Activated T-helper 1 cell treated with anti-CD3 and anti-CD28 coated beads, Interleukin-12 subunit alpha, Interleukin-12 subunit beta, Interleukin-2, Interleukin-4 antibody, amounts not matched to agents 30 ng/mL and 10 ng/mL and 1 ng/mL, durations not matched to agents 14 hours and 24 hours and 36 hours (primary cell): ENCODE data around the gene SEPTIN10. TPM values are rescaled to one million over a fixed set of nuclear protein-coding genes. Genes with fewer than 3 reads are reported as not detected.
"Not testable (repeated sequence)": the region's sequence is repeated elsewhere in the genome, so short reads cannot be mapped to it uniquely, and the experiment has no call there.

Experiments
- DNase-seq: peaks from one replicate; pipeline ENCODE4 v3.0.0; 2021; ENCODE audit warnings: low spot score
- H3K27ac Mint-ChIP-seq: one replicate; pipeline ENCODE4 v1.8.0; 2021; ENCODE audit warnings: mild to moderate bottlenecking, mixed read lengths
- H3K27me3 Mint-ChIP-seq: one replicate; pipeline ENCODE4 v1.8.0; 2022; ENCODE audit warnings: mild to moderate bottlenecking, moderate library complexity, mixed read lengths; ENCODE audit not compliant: insufficient read depth
- H3K36me3 Mint-ChIP-seq: one replicate; pipeline ENCODE4 v1.8.0; 2021; ENCODE audit warnings: low read depth, mixed read lengths
- H3K4me1 Mint-ChIP-seq: one replicate; pipeline ENCODE4 v1.8.0; 2021; ENCODE audit warnings: low read depth, mixed read lengths
- H3K4me3 Mint-ChIP-seq: one replicate; pipeline ENCODE4 v1.8.0; 2021; ENCODE audit warnings: mild to moderate bottlenecking, moderate library complexity, mixed read lengths
- H3K9me3 Mint-ChIP-seq: one replicate; pipeline ENCODE4 v1.8.0; 2021; ENCODE audit warnings: mixed read lengths
- intact Hi-C: fragments of 100-400 bp; cut with micrococcal nuclease; formaldehyde crosslinking; loops from one replicate; pipeline ENCODE4 v1.15.1; 2024
- total RNA-seq: library from RNA; stranded (reverse); gene quantifications from 2 replicates; pipeline ENCODE4 v1.2.3, GENCODE V29; 2022

Gene SEPTIN10
- total RNA-seq, 1 donor from 2014 or later: 0.13 TPM

- no peak for DNase-seq
- intact Hi-C loops: no loop called here
- Mint-ChIP-seq H3K27ac (no peak overlapping the region), H3K27me3 (peaks cover 44% of the 10 kb centered on the region), H3K4me3 (no peak overlapping the region), H3K9me3 (no peaks in the 10 kb centered on the region), H3K4me1 (no peaks in the 10 kb centered on the region), H3K36me3 (no peaks in the 10 kb centered on the region)
These were observed 9.2 kb downstream of the SEPTIN10 start for GRCh38 chr2:109604597-109604996.

DNA sequence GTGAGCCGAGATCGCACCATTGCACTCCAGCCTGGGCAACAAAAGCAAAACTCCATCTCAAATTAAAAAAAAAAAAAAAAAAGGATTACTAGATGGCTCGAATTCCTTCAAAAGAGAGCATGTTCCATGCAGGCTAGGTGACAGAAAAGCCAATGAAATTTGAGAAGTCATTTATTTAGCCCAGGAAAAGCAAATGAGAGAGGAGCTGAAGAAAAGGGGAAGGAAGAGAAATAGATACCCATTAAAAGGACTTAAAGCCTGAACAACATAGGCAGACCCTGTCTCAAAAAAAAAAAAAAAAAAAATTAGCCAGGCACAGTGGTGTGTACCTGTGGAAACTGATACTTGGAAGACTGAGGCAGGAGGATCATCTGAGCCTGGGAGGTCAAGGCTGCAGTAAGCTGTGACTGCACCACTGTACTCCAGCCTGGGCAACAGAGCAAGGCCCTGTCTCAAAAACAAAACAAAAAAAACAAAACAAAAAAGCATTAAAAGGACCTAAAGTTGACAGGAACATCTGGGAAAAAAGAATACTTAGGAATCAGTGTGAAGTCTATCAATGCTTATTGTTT is 11.1 kb downstream of the SEPTIN10 start:
- Mint-ChIP-seq H3K4me3 (no peak overlapping the region), H3K4me1 (no peaks in the 10 kb centered on the region), H3K36me3 (no peaks in the 10 kb centered on the region), H3K27me3 (peaks cover 29% of the 10 kb centered on the region), H3K27ac (peak overlapping the region; percentile 55), H3K9me3 (no peaks in the 10 kb centered on the region)
- DNase-seq: no peak
- intact Hi-C loops: no loop called here

DNA sequence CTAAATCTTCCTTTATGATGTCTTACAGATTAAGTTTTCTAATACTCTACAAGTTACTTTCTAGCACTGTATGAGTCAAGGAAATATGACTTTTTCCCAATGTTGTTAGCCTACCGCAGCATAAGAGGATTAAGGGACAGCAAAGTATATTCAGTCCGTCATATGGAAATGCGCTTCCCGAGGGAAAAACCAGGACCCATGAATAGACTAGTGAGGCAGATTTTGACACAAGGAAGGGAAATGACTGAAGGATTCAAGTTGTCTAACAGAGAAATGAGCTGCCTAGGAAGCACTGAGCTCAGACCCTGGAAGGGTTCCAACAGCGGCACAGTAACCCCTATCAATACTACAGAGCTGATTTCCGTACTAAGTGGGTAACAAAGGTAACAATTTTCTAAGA is 12.0 kb downstream of the SEPTIN10 start:
- Mint-ChIP-seq H3K4me1 (no peaks in the 10 kb centered on the region), H3K9me3 (no peaks in the 10 kb centered on the region), H3K36me3 (no peaks in the 10 kb centered on the region), H3K27me3 (peaks cover 24% of the 10 kb centered on the region), H3K27ac (no peak overlapping the region), H3K4me3 (no peak overlapping the region)
- intact Hi-C loops: no loop called here
- DNase-seq: no peak

- H3K9me3 Mint-ChIP-seq: no peaks in the 10 kb centered on the region
- no peaks in the 10 kb centered on the region for H3K4me1 Mint-ChIP-seq
- intact Hi-C loops: no loop called here
- H3K27ac Mint-ChIP-seq: no peak overlapping the region
- H3K4me3 Mint-ChIP-seq: no peak overlapping the region
- no peak for DNase-seq
- peaks cover 17% of the 10 kb centered on the region for H3K27me3 Mint-ChIP-seq
- no peaks in the 10 kb centered on the region for H3K36me3 Mint-ChIP-seq
These were observed 16.5 kb downstream of the SEPTIN10 start for GRCh38 chr2:109597283-109597682.

DNA sequence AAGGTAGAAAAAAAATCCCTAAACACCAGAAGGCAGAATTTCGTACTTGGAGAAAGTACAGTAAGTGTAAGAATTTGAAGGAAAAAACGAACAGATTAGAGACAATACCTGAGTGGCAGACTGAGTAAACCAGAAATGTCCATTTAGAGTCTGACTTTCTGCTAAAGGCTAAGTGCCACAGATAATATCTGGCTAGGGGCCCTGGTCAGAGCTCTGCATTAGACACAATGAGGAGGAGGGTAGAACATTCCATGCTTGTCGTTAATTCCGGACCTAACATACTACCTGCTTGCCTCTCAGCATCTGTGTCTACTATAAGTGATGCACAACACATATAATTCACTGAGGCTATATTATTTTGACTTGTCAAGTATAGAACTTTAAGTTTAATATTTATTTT is 18.1 kb downstream of the SEPTIN10 start:
- H3K4me1 Mint-ChIP-seq: no peaks in the 10 kb centered on the region
- DNase-seq: no peak
- no peaks in the 10 kb centered on the region for H3K36me3 Mint-ChIP-seq
- no peak overlapping the region for H3K27ac Mint-ChIP-seq
- intact Hi-C loops: no loop called here
- H3K27me3 Mint-ChIP-seq: peaks cover 5% of the 10 kb centered on the region
- no peaks in the 10 kb centered on the region for H3K9me3 Mint-ChIP-seq
- no peak overlapping the region for H3K4me3 Mint-ChIP-seq

DNA sequence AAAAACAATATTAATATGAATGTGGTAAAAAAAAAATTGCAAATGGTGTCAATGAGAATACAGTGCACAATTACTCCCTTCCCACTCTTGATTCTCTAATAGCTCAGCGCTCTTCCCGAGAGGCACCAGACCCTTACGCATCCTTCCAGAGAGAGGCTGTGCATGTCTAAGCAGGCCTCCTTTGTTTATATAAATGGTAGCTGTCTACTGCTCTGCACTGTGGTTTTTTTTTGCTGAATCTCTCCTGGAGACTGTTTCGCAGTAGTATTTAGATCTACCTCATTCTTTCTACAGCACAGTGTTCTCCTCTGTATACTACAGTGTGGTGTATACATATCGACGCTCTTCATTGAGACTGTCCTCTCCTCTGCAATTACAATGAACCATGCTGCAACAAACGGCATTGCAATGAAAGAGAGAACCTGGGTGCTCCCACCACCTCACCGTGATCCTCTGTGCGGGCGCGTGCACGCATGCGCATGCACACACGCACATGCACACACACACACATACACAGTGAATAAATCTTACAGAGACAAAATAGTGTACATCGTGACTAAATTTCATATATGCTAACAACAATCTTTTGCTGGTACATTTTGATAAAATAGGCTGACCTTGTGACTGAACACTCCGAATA is 19.4 kb downstream of the SEPTIN10 start:
- no peaks in the 10 kb centered on the region for H3K36me3 Mint-ChIP-seq

DNA sequence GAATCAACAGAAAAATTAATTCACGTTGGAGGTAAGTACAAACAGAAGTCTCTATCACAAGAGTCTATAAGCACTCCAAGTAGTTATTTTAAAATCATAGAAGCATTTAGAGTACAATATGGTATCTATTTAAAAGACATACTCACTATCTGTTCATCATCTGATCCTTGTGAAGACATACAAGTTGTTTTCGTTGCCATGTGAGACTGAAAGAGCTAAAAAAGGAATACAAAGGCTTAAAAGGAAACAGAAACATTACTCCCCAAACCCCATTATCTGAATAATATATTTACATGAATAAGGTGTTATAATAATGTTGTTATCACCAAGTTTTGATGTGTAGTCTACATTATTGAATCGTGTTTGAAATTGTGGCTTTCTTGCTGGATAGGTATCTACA is 20.9 kb downstream of the SEPTIN10 start:
- H3K36me3 Mint-ChIP-seq: no peaks in the 10 kb centered on the region
- intact Hi-C loops: no loop called here

More for the DNA sequence above, 19.4 kb downstream of the SEPTIN10 start:
- Mint-ChIP-seq H3K9me3 (no peaks in the 10 kb centered on the region), H3K27me3 (no peaks in the 10 kb centered on the region), H3K4me3 (no peak overlapping the region), H3K4me1 (no peaks in the 10 kb centered on the region), H3K27ac (no peak overlapping the region)
- DNase-seq: no peak
- intact Hi-C loops: no loop called here

GRCh38 chr2:109591206-109591605 is 22.6 kb downstream of the SEPTIN10 start:
- H3K36me3 Mint-ChIP-seq: no peaks in the 10 kb centered on the region
- no peak overlapping the region for H3K4me3 Mint-ChIP-seq
- DNase-seq: no peak
- no peaks in the 10 kb centered on the region for H3K4me1 Mint-ChIP-seq
- peaks cover 8% of the 10 kb centered on the region for H3K27me3 Mint-ChIP-seq
- H3K27ac Mint-ChIP-seq: no peak overlapping the region
- H3K9me3 Mint-ChIP-seq: no peaks in the 10 kb centered on the region
- intact Hi-C loops: no loop called here

More for the DNA sequence above, 20.9 kb downstream of the SEPTIN10 start:
- no peak for DNase-seq
- Mint-ChIP-seq H3K9me3 (no peaks in the 10 kb centered on the region), H3K27ac (no peak overlapping the region), H3K4me3 (no peak overlapping the region), H3K27me3 (peaks cover under 1% of the 10 kb centered on the region), H3K4me1 (no peaks in the 10 kb centered on the region)

GRCh38 chr2:109586687-109587086 is 27.1 kb downstream of the SEPTIN10 start:
- Mint-ChIP-seq H3K4me1 (no peaks in the 10 kb centered on the region), H3K27me3 (peaks cover 20% of the 10 kb centered on the region), H3K36me3 (no peaks in the 10 kb centered on the region), H3K4me3 (no peak overlapping the region), H3K9me3 (no peaks in the 10 kb centered on the region), H3K27ac (no peak overlapping the region)
- intact Hi-C loops: no loop called here
- no peak for DNase-seq

DNA sequence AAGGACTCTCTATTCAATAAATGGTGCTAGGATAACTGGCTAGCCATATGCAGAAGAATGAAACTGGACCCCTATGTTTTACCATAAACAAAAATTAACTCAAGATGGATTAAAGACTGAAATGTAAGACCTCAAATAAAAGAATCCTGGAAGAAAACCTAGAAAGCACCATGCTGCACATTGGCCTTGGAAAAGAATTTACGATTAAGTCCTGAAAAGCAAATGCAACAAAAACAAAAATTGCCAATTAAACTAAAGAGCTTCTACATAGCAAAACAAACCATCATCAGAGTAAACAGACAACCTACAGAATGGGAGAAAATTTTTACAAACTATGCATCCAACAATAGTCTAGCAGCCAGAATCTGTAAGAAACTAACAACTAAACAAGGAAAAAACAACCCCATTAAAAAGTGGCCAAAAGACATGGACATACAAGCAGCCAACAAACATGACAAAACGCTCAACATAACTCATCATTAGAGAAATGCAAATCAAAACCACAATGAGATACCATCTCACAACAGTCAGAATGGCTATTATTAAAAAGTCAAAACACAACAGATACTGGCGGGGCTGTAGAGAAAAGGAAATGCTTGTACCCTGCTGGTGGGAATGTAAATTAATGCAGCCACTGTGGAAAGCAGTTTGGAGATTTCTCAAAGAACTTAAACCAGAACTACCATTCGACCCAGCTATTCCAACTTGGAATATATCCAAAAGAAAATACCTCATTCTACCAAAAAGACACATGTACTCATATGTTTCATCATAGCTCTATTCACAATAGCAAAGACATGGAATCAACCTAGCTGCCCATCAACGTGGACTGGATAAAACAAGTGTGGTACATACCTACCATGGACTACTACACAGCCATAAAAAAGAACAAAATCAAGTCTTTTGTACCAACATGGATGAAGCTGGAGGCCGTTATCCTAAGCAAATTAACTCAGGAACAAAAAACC is 30.6 kb downstream of the SEPTIN10 start:
- DNase-seq: no peak
- no peaks in the 10 kb centered on the region for H3K9me3 Mint-ChIP-seq
- H3K36me3 Mint-ChIP-seq: no peaks in the 10 kb centered on the region
- H3K27ac Mint-ChIP-seq: no peak overlapping the region
- no peaks in the 10 kb centered on the region for H3K4me1 Mint-ChIP-seq
- intact Hi-C loops: no loop called here
- H3K27me3 Mint-ChIP-seq: peaks cover 22% of the 10 kb centered on the region
- H3K4me3 Mint-ChIP-seq: no peak overlapping the region

DNA sequence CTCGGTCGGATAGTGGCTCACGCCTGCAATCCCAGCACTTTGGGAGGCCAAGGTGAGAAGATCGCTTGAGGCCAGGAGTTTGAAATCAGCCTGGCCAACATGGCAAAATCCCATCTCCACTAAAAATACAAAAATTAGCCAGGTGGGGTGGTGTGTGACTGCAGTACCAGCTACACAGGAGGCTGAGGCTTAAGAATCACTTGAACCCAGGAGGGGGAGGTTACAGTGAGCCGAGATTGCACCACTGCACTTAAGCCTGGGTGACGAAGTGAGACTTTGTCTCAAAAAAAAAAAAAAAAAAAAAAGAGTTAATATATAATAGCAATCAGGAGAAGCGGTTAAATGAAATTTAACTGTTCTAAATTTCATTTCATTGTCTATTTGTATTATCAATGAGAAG is 36.1 kb downstream of the SEPTIN10 start:
- not testable (repeated sequence) for H3K4me1 Mint-ChIP-seq, DNase-seq, H3K9me3 Mint-ChIP-seq

GRCh38 chr2:109575373-109575772 is 38.4 kb downstream of the SEPTIN10 start:
- DNase-seq: no peak
- Mint-ChIP-seq H3K9me3 (no peaks in the 10 kb centered on the region), H3K4me3 (no peak overlapping the region), H3K36me3 (no peaks in the 10 kb centered on the region), H3K27me3 (peaks cover 3% of the 10 kb centered on the region), H3K4me1 (no peaks in the 10 kb centered on the region), H3K27ac (no peak overlapping the region)
- intact Hi-C loops: no loop called here

More for the DNA sequence above, 36.1 kb downstream of the SEPTIN10 start:
- H3K4me3 Mint-ChIP-seq, H3K27ac Mint-ChIP-seq, H3K36me3 Mint-ChIP-seq, intact Hi-C loops, H3K27me3 Mint-ChIP-seq: not testable (repeated sequence)

- no peaks in the 10 kb centered on the region for H3K36me3 Mint-ChIP-seq
- H3K4me1 Mint-ChIP-seq: no peaks in the 10 kb centered on the region
- intact Hi-C loops: no loop called here
- H3K27me3 Mint-ChIP-seq: peaks cover 5% of the 10 kb centered on the region
- H3K27ac Mint-ChIP-seq: no peak overlapping the region
- no peak overlapping the region for H3K4me3 Mint-ChIP-seq
- DNase-seq: no peak
- H3K9me3 Mint-ChIP-seq: no peaks in the 10 kb centered on the region
These were observed 49.7 kb downstream of the SEPTIN10 start for GRCh38 chr2:109563980-109564550.
